ENCODE measurements around the gene CXCL3.

DNA sequence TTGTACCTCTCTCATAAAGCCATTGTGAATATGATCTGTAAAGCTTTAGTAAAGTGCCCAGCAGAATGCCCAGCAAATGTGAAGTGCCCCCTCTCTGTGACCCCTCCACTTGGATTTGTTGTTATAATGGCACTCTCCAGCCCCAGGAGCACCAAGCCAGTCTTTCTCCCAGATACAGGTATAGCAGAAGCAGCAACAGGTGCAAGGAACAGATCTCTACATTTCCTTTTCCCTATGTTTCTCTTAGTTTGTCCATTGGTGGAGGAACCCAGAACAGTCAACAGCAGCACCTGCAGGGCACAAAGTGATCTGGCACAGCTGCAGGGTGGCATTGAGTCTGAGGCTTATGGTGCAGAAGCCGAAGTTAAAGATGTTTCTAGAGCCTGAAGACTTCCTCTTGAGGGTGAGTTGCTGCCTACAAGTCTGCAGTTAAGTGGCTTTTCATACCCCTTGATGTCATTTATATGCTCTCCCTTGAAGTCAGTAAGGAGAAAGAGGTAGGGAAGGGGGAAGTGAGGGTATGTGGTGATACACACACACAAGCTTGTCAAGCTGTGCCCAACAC lies 16.1 kb upstream of the CXCL3 start:
- TF ChIP-seq POLR2AphosphoS5 (IDR thresholded peaks at IDR 0.05; ENCODE audit: insufficient read depth in 1 of 2, low read depth in 1 of 2) = no peak
- TF ChIP-seq, protein P1, sequence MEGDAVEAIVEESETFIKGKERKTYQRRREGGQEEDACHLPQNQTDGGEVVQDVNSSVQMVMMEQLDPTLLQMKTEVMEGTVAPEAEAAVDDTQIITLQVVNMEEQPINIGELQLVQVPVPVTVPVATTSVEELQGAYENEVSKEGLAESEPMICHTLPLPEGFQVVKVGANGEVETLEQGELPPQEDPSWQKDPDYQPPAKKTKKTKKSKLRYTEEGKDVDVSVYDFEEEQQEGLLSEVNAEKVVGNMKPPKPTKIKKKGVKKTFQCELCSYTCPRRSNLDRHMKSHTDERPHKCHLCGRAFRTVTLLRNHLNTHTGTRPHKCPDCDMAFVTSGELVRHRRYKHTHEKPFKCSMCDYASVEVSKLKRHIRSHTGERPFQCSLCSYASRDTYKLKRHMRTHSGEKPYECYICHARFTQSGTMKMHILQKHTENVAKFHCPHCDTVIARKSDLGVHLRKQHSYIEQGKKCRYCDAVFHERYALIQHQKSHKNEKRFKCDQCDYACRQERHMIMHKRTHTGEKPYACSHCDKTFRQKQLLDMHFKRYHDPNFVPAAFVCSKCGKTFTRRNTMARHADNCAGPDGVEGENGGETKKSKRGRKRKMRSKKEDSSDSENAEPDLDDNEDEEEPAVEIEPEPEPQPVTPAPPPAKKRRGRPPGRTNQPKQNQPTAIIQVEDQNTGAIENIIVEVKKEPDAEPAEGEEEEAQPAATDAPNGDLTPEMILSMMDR (IDR thresholded peaks at IDR 0.05) = no peak
